Measurements from ENCODE around the gene ORC3.

GRCh38 chr6:87683890-87684289, 94.0 kb downstream of the ORC3 start:
- TF ChIP-seq POLR2AphosphoS5 (IDR thresholded peaks at IDR 0.05; ENCODE audit: low read depth, low read length) = no peak
- TF ChIP-seq TAF1 (IDR thresholded peaks at IDR 0.05; ENCODE audit: borderline replicate concordance, insufficient read depth, low read length) = no peak
- no peak for TF ChIP-seq SIN3A (IDR thresholded peaks at IDR 0.05; ENCODE audit: borderline replicate concordance, insufficient read depth, low read length)
- TF ChIP-seq, protein P1, sequence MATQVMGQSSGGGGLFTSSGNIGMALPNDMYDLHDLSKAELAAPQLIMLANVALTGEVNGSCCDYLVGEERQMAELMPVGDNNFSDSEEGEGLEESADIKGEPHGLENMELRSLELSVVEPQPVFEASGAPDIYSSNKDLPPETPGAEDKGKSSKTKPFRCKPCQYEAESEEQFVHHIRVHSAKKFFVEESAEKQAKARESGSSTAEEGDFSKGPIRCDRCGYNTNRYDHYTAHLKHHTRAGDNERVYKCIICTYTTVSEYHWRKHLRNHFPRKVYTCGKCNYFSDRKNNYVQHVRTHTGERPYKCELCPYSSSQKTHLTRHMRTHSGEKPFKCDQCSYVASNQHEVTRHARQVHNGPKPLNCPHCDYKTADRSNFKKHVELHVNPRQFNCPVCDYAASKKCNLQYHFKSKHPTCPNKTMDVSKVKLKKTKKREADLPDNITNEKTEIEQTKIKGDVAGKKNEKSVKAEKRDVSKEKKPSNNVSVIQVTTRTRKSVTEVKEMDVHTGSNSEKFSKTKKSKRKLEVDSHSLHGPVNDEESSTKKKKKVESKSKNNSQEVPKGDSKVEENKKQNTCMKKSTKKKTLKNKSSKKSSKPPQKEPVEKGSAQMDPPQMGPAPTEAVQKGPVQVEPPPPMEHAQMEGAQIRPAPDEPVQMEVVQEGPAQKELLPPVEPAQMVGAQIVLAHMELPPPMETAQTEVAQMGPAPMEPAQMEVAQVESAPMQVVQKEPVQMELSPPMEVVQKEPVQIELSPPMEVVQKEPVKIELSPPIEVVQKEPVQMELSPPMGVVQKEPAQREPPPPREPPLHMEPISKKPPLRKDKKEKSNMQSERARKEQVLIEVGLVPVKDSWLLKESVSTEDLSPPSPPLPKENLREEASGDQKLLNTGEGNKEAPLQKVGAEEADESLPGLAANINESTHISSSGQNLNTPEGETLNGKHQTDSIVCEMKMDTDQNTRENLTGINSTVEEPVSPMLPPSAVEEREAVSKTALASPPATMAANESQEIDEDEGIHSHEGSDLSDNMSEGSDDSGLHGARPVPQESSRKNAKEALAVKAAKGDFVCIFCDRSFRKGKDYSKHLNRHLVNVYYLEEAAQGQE (IDR thresholded peaks at IDR 0.05; ENCODE audit: insufficient read depth in 1 of 2, low read depth in 2 of 2, low read length in 2 of 2) = no peak
